ENCODE results near the gene UTS2R. TPM values are rescaled to one million over a fixed set of nuclear protein-coding genes. Genes with fewer than 3 reads are reported as not detected.

The UTS2R gene
- polyA plus RNA-seq, 1 donor from 2014 or later: not detected

GRCh38 chr17:82424863-82425159, 53.2 kb downstream of the UTS2R start:
- Histone ChIP-seq H3K36me3 (ENCODE audit: insufficient read depth, low read length) (no peaks in the 10 kb centered on the region), H3K4me2 (ENCODE audit: low read length) (no peak overlapping the region), H3K27ac (ENCODE audit: low read length) (no peak overlapping the region), H3K79me2 (replicated peaks; ENCODE audit: insufficient read depth, low read length) (no peaks in the 10 kb centered on the region), H3K4me3 (ENCODE audit: low read length) (no peak overlapping the region), H3F3A (ENCODE audit: insufficient read depth, low read length, poor library complexity, severe bottlenecking) (no peaks in the 10 kb centered on the region), H3K9me2 (ENCODE audit: insufficient read depth, low read length) (no peaks in the 10 kb centered on the region), H3K27me3 (ENCODE audit: insufficient read depth, low read depth, low read length) (no peaks in the 10 kb centered on the region), H2AFZ (ENCODE audit: low read depth, low read length) (no peak overlapping the region), H3K9me3 (ENCODE audit: low read length) (no peaks in the 10 kb centered on the region), H4K20me1 (ENCODE audit: insufficient read depth) (no peaks in the 10 kb centered on the region), H3K9ac (ENCODE audit: low read length) (no peak overlapping the region)
- no peak for TF ChIP-seq MXI1 (conservative IDR thresholded peaks at IDR 0.05; ENCODE audit: poor library complexity, severe bottlenecking)
- no peak for TF ChIP-seq POLR2AphosphoS5 (IDR thresholded peaks at IDR 0.05)
- TF ChIP-seq RAD21 (conservative IDR thresholded peaks at IDR 0.05): no peak
- no peak for TF ChIP-seq TAF1 (IDR thresholded peaks at IDR 0.05; ENCODE audit: low read depth)
- no peak for TF ChIP-seq EZH2 (IDR thresholded peaks at IDR 0.05; ENCODE audit: borderline replicate concordance, insufficient read depth, low read length, poor library complexity, severe bottlenecking)
- no peak for TF ChIP-seq REST (IDR thresholded peaks at IDR 0.05; ENCODE audit: borderline replicate concordance)
- TF ChIP-seq CTCF (IDR thresholded peaks at IDR 0.05; ENCODE audit: poor library complexity, severe bottlenecking): no peak
- TF ChIP-seq SMC3 (conservative IDR thresholded peaks at IDR 0.05; ENCODE audit: poor library complexity): no peak
- TF ChIP-seq EP300 (conservative IDR thresholded peaks at IDR 0.05; ENCODE audit: poor library complexity, severe bottlenecking): no peak

Small RNAs within 50 kb of the gene (small RNA-seq; reads per million reads assigned to genes)
- gene RF00019: 0 to 1.2 (median 0) reads per million in 3 experiments

Other genes with a start within 250 kb of the UTS2R start
- gene CCDC57, start 158.9 kb upstream of the UTS2R start, polyA plus RNA-seq: 70.9 and 78.6 TPM in 2 replicates
- 0.56 and 0.98 TPM in 2 replicates for gene SLC16A3, start 142.7 kb upstream of the UTS2R start, polyA plus RNA-seq
- gene CSNK1D, start 98.1 kb upstream of the UTS2R start, polyA plus RNA-seq: 29.9 and 41.6 TPM in 2 replicates
- not detected in 2 replicates for gene CD7, start 54.2 kb upstream of the UTS2R start, polyA plus RNA-seq
- gene SECTM1, start 38.0 kb upstream of the UTS2R start, polyA plus RNA-seq: not detected in 2 replicates
- gene TEX19, start 12.5 kb upstream of the UTS2R start, polyA plus RNA-seq: not detected in 2 replicates
- 72.8 and 93.2 TPM in 2 replicates for gene HEXD, start 46.6 kb downstream of the UTS2R start, polyA plus RNA-seq
- gene OGFOD3, start 46.8 kb downstream of the UTS2R start, polyA plus RNA-seq: 14.3 and 22.6 TPM in 2 replicates
- 66.6 and 101 TPM in 2 replicates for gene CYBC1, start 79.0 kb downstream of the UTS2R start, polyA plus RNA-seq
- gene NARF, start 87.0 kb downstream of the UTS2R start, polyA plus RNA-seq: 218 and 243 TPM in 2 replicates
- gene FOXK2, start 148.0 kb downstream of the UTS2R start, polyA plus RNA-seq: 24.4 and 29.4 TPM in 2 replicates